Measurements from ENCODE around the gene EMCN.
"Not testable (repeated sequence)": the region's sequence is repeated elsewhere in the genome, so short reads cannot be mapped to it uniquely, and the experiment has no call there.

The EMCN gene

GRCh38 chr4:100517864-100518341 is at the start of gene EMCN:
TSS of gene EMCN (minus strand) at chr4:100518022. CDS start at chr4:100517914, 108 bp downstream.
- DNase-seq: no peak

- no peak for DNase-seq
Observed at GRCh38 chr4:100566396-100566795, 48.6 kb upstream of the EMCN start.

GRCh38 chr4:100557306-100557705 is 39.5 kb upstream of the EMCN start:
- no peak for DNase-seq

- no peak for DNase-seq
Observed at GRCh38 chr4:100555611-100556337, 38.0 kb upstream of the EMCN start.

GRCh38 chr4:100548200-100548560 is 30.4 kb upstream of the EMCN start:
- no peak for DNase-seq

GRCh38 chr4:100547541-100548199 is 29.8 kb upstream of the EMCN start:
- DNase-seq: no peak

- no peak for DNase-seq
Observed at GRCh38 chr4:100545427-100545826, 27.6 kb upstream of the EMCN start.

GRCh38 chr4:100540131-100540530 is 22.3 kb upstream of the EMCN start:
- DNase-seq: no peak

- DNase-seq: no peak
Observed at GRCh38 chr4:100539706-100540105, 21.9 kb upstream of the EMCN start.

GRCh38 chr4:100533741-100534140 is 15.9 kb upstream of the EMCN start:
- DNase-seq: no peak

- not testable (repeated sequence) for DNase-seq
Observed at GRCh38 chr4:100530161-100530560, 12.3 kb upstream of the EMCN start.

- no peak for DNase-seq
Observed at GRCh38 chr4:100525686-100526085, 7.9 kb upstream of the EMCN start.

GRCh38 chr4:100519205-100519604 is 1.4 kb upstream of the EMCN start:
- no peak for DNase-seq

- DNase-seq: no peak
Observed at GRCh38 chr4:100516225-100516624, 1.6 kb downstream of the EMCN start.

GRCh38 chr4:100511896-100512295 is 5.9 kb downstream of the EMCN start:
- DNase-seq: peak; percentile 9

GRCh38 chr4:100510551-100510950 is 7.3 kb downstream of the EMCN start:
- DNase-seq: no peak

- DNase-seq: no peak
Observed at GRCh38 chr4:100509386-100509785, 8.4 kb downstream of the EMCN start.

- no peak for DNase-seq
Observed at GRCh38 chr4:100508691-100509090, 9.1 kb downstream of the EMCN start.

- no peak for DNase-seq
Observed at GRCh38 chr4:100504086-100504874, 13.5 kb downstream of the EMCN start.

GRCh38 chr4:100497791-100498190 is 20.0 kb downstream of the EMCN start:
- DNase-seq: no peak

- DNase-seq: no peak
Observed at GRCh38 chr4:100495074-100495473, 22.7 kb downstream of the EMCN start.

GRCh38 chr4:100494166-100494565 is 23.7 kb downstream of the EMCN start:
- DNase-seq: no peak

- DNase-seq: no peak
Observed at GRCh38 chr4:100493756-100494155, 24.1 kb downstream of the EMCN start.

- DNase-seq: no peak
Observed at GRCh38 chr4:100492129-100492528, 25.7 kb downstream of the EMCN start.
